ENCODE results near the gene S100A3.

Gene S100A3

DNA sequence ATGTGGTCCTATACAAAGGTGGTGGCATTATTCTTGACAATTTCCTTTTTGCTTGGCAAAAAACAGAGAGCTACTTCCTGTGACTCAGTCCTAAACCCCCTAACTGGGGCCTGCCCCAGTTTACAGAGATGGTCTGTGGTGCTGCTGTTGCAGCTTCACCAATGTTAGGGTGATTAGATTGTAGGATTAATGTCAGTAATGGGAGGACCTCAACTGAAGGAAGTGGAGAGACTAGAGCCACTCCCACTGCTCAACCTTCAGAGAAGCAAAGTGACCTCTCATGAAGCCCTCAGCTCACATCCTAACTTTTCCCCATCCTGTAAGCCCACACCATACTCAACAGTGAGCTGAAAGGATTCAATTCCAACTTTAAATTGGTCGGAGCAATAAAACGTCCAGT is 16.9 kb downstream of the S100A3 start:
- TF ChIP-seq, protein P1, sequence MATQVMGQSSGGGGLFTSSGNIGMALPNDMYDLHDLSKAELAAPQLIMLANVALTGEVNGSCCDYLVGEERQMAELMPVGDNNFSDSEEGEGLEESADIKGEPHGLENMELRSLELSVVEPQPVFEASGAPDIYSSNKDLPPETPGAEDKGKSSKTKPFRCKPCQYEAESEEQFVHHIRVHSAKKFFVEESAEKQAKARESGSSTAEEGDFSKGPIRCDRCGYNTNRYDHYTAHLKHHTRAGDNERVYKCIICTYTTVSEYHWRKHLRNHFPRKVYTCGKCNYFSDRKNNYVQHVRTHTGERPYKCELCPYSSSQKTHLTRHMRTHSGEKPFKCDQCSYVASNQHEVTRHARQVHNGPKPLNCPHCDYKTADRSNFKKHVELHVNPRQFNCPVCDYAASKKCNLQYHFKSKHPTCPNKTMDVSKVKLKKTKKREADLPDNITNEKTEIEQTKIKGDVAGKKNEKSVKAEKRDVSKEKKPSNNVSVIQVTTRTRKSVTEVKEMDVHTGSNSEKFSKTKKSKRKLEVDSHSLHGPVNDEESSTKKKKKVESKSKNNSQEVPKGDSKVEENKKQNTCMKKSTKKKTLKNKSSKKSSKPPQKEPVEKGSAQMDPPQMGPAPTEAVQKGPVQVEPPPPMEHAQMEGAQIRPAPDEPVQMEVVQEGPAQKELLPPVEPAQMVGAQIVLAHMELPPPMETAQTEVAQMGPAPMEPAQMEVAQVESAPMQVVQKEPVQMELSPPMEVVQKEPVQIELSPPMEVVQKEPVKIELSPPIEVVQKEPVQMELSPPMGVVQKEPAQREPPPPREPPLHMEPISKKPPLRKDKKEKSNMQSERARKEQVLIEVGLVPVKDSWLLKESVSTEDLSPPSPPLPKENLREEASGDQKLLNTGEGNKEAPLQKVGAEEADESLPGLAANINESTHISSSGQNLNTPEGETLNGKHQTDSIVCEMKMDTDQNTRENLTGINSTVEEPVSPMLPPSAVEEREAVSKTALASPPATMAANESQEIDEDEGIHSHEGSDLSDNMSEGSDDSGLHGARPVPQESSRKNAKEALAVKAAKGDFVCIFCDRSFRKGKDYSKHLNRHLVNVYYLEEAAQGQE (IDR thresholded peaks at IDR 0.05; ENCODE audit: low read depth) = no peak
- TF ChIP-seq EGR1 (IDR thresholded peaks at IDR 0.05) (no peak), CEBPB (IDR thresholded peaks at IDR 0.05) (no peak), ZBTB7A (IDR thresholded peaks at IDR 0.05; ENCODE audit: low read depth) (no peak), TAF1 (IDR thresholded peaks at IDR 0.05; ENCODE audit: low read depth) (no peak), CREB1 (IDR thresholded peaks at IDR 0.05; ENCODE audit: low read depth) (no peak), TCF12 (IDR thresholded peaks at IDR 0.05; ENCODE audit: low read depth) (no peak), NFIC (IDR thresholded peaks at IDR 0.05) (no peak), TEAD4 (IDR thresholded peaks at IDR 0.05) (no peak), FOXM1 (IDR thresholded peaks at IDR 0.05; ENCODE audit: borderline replicate concordance, low read depth) (no peak), YY1 (IDR thresholded peaks at IDR 0.05; ENCODE audit: low read depth) (no peak), RAD21 (IDR thresholded peaks at IDR 0.05; ENCODE audit: low read depth) (no peak), EP300 (IDR thresholded peaks at IDR 0.05; ENCODE audit: borderline replicate concordance) (no peak)
- TF ChIP-seq, protein P2, sequence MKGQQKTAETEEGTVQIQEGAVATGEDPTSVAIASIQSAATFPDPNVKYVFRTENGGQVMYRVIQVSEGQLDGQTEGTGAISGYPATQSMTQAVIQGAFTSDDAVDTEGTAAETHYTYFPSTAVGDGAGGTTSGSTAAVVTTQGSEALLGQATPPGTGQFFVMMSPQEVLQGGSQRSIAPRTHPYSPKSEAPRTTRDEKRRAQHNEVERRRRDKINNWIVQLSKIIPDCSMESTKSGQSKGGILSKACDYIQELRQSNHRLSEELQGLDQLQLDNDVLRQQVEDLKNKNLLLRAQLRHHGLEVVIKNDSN (IDR thresholded peaks at IDR 0.05) = no peak
- TF ChIP-seq, protein P3, sequence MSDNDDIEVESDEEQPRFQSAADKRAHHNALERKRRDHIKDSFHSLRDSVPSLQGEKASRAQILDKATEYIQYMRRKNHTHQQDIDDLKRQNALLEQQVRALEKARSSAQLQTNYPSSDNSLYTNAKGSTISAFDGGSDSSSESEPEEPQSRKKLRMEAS (IDR thresholded peaks at IDR 0.05) = no peak

DNA sequence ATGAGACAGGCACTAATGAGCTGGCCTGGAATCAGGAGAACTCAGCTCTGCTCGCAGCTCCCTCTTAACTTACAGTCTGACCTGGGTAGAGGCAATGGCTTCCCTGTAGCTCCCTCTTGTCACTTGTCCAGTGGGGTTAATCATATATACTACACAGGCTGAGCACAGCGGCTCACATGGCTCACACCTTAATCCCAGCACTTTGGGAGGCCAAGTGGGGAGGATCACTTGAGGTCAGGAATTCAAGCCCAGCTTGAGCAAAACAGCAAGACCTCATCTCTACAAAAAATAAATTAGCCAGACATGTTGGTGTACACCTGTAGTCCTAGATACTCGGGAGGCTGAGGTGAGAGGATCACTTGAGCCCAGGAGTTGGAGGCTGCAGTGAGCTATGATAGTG is 17.4 kb downstream of the S100A3 start:
- TF ChIP-seq CREB1 (IDR thresholded peaks at IDR 0.05; ENCODE audit: low read depth) (no peak), TCF12 (IDR thresholded peaks at IDR 0.05; ENCODE audit: low read depth) (no peak), FOXM1 (IDR thresholded peaks at IDR 0.05; ENCODE audit: borderline replicate concordance, low read depth) (no peak), YY1 (IDR thresholded peaks at IDR 0.05; ENCODE audit: low read depth) (no peak)
- TF ChIP-seq, protein P1 (IDR thresholded peaks at IDR 0.05; ENCODE audit: low read depth) = no peak

DNA sequence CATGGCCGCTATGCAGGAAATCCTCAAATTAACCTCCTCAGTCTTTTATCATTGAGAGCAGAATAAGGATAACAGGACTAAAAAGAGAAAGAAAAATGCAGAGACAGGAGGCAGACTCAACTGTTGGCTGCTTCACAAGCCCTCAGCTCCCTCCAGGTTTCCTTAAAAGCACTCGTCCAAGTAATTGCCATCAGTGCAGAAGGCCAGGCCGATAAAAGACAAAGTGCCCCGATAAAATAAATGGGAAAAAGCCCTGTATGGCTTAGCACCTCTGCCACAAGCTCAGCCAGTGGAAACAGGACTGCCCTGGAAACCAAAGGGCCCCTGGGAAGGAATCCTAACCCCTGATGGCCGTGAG is 21.4 kb downstream of the S100A3 start:
- TF ChIP-seq NFIC (IDR thresholded peaks at IDR 0.05) = no peak
- TF ChIP-seq, protein P3 (IDR thresholded peaks at IDR 0.05) = no peak
- no peak for TF ChIP-seq TCF12 (IDR thresholded peaks at IDR 0.05; ENCODE audit: low read depth)
- TF ChIP-seq TAF1 (IDR thresholded peaks at IDR 0.05; ENCODE audit: low read depth) = no peak
- TF ChIP-seq, protein P1 (IDR thresholded peaks at IDR 0.05; ENCODE audit: low read depth) = no peak
- no peak for TF ChIP-seq EGR1 (IDR thresholded peaks at IDR 0.05)
- TF ChIP-seq EP300 (IDR thresholded peaks at IDR 0.05; ENCODE audit: borderline replicate concordance) = no peak
- no peak for TF ChIP-seq FOXM1 (IDR thresholded peaks at IDR 0.05; ENCODE audit: borderline replicate concordance, low read depth)
- TF ChIP-seq CREB1 (IDR thresholded peaks at IDR 0.05; ENCODE audit: low read depth) = no peak
- TF ChIP-seq, protein P2 (IDR thresholded peaks at IDR 0.05) = no peak
- TF ChIP-seq ZBTB7A (IDR thresholded peaks at IDR 0.05; ENCODE audit: low read depth) = no peak
- TF ChIP-seq RAD21 (IDR thresholded peaks at IDR 0.05; ENCODE audit: low read depth) = no peak
- TF ChIP-seq CEBPB (IDR thresholded peaks at IDR 0.05) = no peak
- TF ChIP-seq TEAD4 (IDR thresholded peaks at IDR 0.05) = no peak
- no peak for TF ChIP-seq YY1 (IDR thresholded peaks at IDR 0.05; ENCODE audit: low read depth)

DNA sequence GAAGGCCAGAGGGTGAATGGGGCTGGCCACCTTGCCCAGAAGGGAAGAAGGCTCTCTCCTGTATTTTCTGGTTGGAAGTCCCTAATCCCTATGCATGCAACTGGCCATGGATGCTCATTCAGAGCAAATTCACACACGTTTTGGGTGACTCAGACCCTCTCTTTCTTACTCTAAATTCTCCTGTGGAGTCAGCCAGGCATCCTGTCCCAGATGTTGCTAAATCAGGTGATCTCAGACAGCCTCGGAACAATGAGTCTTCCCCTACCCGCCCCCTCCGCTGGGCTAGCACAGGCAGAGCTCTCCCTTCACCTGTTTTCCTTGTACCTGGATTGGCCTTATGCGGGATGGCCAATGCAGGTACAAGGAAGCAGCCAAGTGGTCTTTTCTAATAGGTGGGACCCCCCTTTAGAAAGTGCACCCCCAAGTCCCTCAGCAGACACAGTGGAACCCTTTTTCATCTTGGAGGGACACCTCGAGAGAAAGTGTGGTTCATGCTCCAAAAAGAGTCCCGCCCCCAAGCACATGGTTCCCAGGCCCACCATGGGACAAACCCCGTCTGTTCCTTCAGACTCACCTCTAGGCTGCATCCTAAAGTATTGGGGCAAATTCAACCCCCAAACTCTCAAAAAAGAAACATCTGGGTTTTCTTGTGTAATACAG is 21.9 kb downstream of the S100A3 start:
- TF ChIP-seq, protein P3 (IDR thresholded peaks at IDR 0.05) = no peak
- TF ChIP-seq EP300 (IDR thresholded peaks at IDR 0.05; ENCODE audit: borderline replicate concordance) = no peak
